ENCODE data around the gene C20orf96. TPM values are rescaled to one million over a fixed set of nuclear protein-coding genes. Genes with fewer than 3 reads are reported as not detected.
"Not testable (repeated sequence)": the region's sequence is repeated elsewhere in the genome, so short reads cannot be mapped to it uniquely, and the experiment has no call there.

The C20orf96 gene
- total RNA-seq, 1 donor from 2014 or later: 4.3 TPM

DNA sequence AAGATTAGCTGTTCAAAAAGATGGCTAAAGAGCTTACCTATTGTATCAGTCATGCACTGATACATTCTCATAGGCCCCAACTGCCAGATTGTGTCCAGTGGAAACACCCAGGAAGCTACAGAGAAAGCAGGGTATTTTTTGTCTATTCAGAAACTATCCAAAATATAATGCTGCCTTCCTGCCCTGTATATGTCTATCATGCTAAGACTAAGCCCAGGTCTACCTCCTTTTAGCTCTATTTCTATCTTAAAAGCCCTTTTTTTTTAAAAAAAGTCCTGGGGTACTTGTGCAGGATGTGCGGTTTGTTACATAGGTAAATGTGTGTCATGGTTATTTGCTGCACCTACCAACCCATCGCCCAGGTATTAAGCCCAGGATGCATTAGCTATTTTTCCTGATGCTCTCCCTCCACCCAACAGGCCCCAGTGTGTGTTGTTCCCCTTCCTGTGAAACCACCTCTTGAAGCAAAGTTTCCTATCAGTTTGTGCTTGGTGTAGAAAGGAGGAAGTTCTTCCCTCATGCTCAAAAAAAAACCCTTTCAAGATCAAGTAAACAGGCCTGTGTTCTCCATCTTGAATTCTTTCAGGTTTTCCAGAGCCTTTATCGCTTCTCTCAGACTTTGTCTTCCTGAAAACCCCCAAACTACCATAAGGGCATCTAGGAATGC lies 63.0 kb downstream of the C20orf96 start:
- no peak overlapping the region for H3K27ac Mint-ChIP-seq
- H3K9me3 Mint-ChIP-seq: peaks cover 3% of the 10 kb centered on the region
- no peak for DNase-seq (ENCODE audit: low spot score)
- intact Hi-C loops (cut with micrococcal nuclease): no loop called here
- peaks cover 11% of the 10 kb centered on the region for H3K27me3 Mint-ChIP-seq (ENCODE audit: insufficient read depth)
- no peaks in the 10 kb centered on the region for H3K36me3 Mint-ChIP-seq (ENCODE audit: low read depth)
- peaks cover 29% of the 10 kb centered on the region for H3K4me1 Mint-ChIP-seq (ENCODE audit: low read depth)
- H3K4me3 Mint-ChIP-seq: no peak overlapping the region

GRCh38 chr20:226958-227357 lies 63.6 kb downstream of the C20orf96 start, which contains the start of gene DEFB129:
TSS of gene DEFB129 (plus strand) at chr20:227258. CDS start at chr20:227289, 31 bp downstream.
- H3K4me3 Mint-ChIP-seq: no peak within 1 kb of the TSS
- intact Hi-C loops (cut with micrococcal nuclease): no loop called here
- H3K36me3 Mint-ChIP-seq (ENCODE audit: low read depth): no peaks in the 10 kb centered on the region
- H3K27ac Mint-ChIP-seq: no peak within 1 kb of the TSS
- DNase-seq (ENCODE audit: low spot score): no peak
- H3K9me3 Mint-ChIP-seq: peaks cover under 1% of the 10 kb centered on the region
- H3K4me1 Mint-ChIP-seq (ENCODE audit: low read depth): peaks cover 29% of the 10 kb centered on the region
- peaks cover 15% of the 10 kb centered on the region for H3K27me3 Mint-ChIP-seq (ENCODE audit: insufficient read depth)

GRCh38 chr20:225879-226278 lies 64.7 kb downstream of the C20orf96 start:
- H3K27me3 Mint-ChIP-seq (ENCODE audit: insufficient read depth): peaks cover 21% of the 10 kb centered on the region
- H3K9me3 Mint-ChIP-seq; H3K4me3 Mint-ChIP-seq; H3K27ac Mint-ChIP-seq; DNase-seq (ENCODE audit: low spot score); intact Hi-C loops (cut with micrococcal nuclease); H3K36me3 Mint-ChIP-seq (ENCODE audit: low read depth): not testable (repeated sequence)
- H3K4me1 Mint-ChIP-seq (ENCODE audit: low read depth): peaks cover 29% of the 10 kb centered on the region

- H3K4me1 Mint-ChIP-seq (ENCODE audit: low read depth): peaks cover 6% of the 10 kb centered on the region
- no peak overlapping the region for H3K27ac Mint-ChIP-seq
- no peaks in the 10 kb centered on the region for H3K36me3 Mint-ChIP-seq (ENCODE audit: low read depth)
- peaks cover 38% of the 10 kb centered on the region for H3K27me3 Mint-ChIP-seq (ENCODE audit: insufficient read depth)
- intact Hi-C loops (cut with micrococcal nuclease): no loop called here
- DNase-seq (ENCODE audit: low spot score): no peak
- no peaks in the 10 kb centered on the region for H3K9me3 Mint-ChIP-seq
- H3K4me3 Mint-ChIP-seq: no peak overlapping the region
These were observed 69.2 kb downstream of the C20orf96 start for GRCh38 chr20:221258-221830.

Other genes with a start within 250 kb of the C20orf96 start
- not detected in 2 replicates for gene DEFB125, start 203.1 kb downstream of the C20orf96 start, total RNA-seq
- gene DEFB126, start 148.2 kb downstream of the C20orf96 start, total RNA-seq: not detected in 2 replicates
- gene DEFB127, start 133.3 kb downstream of the C20orf96 start, total RNA-seq: not detected in 2 replicates
- not detected in 2 replicates for gene DEFB128, start 101.0 kb downstream of the C20orf96 start, total RNA-seq
- not detected in 2 replicates for gene DEFB129, start 63.5 kb downstream of the C20orf96 start, total RNA-seq
- gene DEFB132, start 33.0 kb downstream of the C20orf96 start, total RNA-seq: not detected in 2 replicates
- 25.9 TPM in 2 replicates for gene ZCCHC3, start 6.8 kb upstream of the C20orf96 start, total RNA-seq
- 7.4 and 7.6 TPM in 2 replicates for gene SOX12, start 34.8 kb upstream of the C20orf96 start, total RNA-seq
- gene NRSN2, start 56.4 kb upstream of the C20orf96 start, total RNA-seq: 5.1 and 6.5 TPM in 2 replicates
- 37.1 and 39.5 TPM in 2 replicates for gene TRIB3, start 90.0 kb upstream of the C20orf96 start, total RNA-seq
- 130 and 132 TPM in 2 replicates for gene RBCK1, start 117.5 kb upstream of the C20orf96 start, total RNA-seq
- gene TBC1D20, start 171.8 kb upstream of the C20orf96 start, total RNA-seq: 37.5 and 41.4 TPM in 2 replicates

Data from activated T-helper 1 cell treated with anti-CD3 and anti-CD28 coated beads, Interleukin-12 subunit alpha, Interleukin-12 subunit beta, Interleukin-2, Interleukin-4 antibody, amounts not matched to agents 30 ng/mL and 10 ng/mL and 1 ng/mL, durations not matched to agents 14 hours and 24 hours and 36 hours (primary cell).